NB4 (cell line): ENCODE results near the gene SAT1.

Experiments
- CTCF ChIP-seq: IDR thresholded peaks from one replicate; pipeline ENCODE4 v1.5.1; 2012; ENCODE audit warnings: low read depth, low read length
- MAX ChIP-seq: IDR thresholded peaks from 2 replicates; pipeline ENCODE4 v1.6.1; 2011; ENCODE audit warnings: low read depth, low read length
- MYC ChIP-seq: IDR thresholded peaks from 2 replicates; pipeline ENCODE4 v1.6.1; 2011; ENCODE audit warnings: low read depth, low read length
- POLR2A ChIP-seq: IDR thresholded peaks from 2 replicates; pipeline ENCODE4 v1.6.1; 2011; ENCODE audit warnings: mild to moderate bottlenecking; ENCODE audit not compliant: insufficient read length; ENCODE audit errors: extremely low read depth

GRCh38 chrX:23752740-23753415 is 30.1 kb upstream of the SAT1 start:
- no peak for TF ChIP-seq CTCF
- no peak for TF ChIP-seq POLR2A
- TF ChIP-seq MAX: no peak
- TF ChIP-seq MYC: no peak
